ENCODE data around the gene LIN7B. TPM values are rescaled to one million over a fixed set of nuclear protein-coding genes. Genes with fewer than 3 reads are reported as not detected.

Gene LIN7B
- total RNA-seq, 1 donor from 2014 or later: 3.2 TPM

GRCh38 chr19:49157445-49158224 lies 43.5 kb downstream of the LIN7B start, which contains the start of gene TRPM4:
TSS of gene TRPM4 (plus strand) at chr19:49157792. CDS start at chr19:49157867, 75 bp downstream.
- Histone ChIP-seq H3K4me3 (ENCODE audit: low read depth, low read length) (peak within 1 kb of the TSS; percentile 69), H3K27me3 (ENCODE audit: control insufficient read depth, insufficient read depth, low read length) (no peaks in the 10 kb centered on the region), H3K36me3 (ENCODE audit: control insufficient read depth, insufficient read depth, low read length) (peaks cover 4% of the 10 kb centered on the region)
- FAIRE-seq (no peak), DNase-seq (ENCODE audit: low read depth) (peak; percentile 72)
- no peak for TF ChIP-seq CTCF (IDR thresholded peaks at IDR 0.05; ENCODE audit: insufficient read depth, low read length, severe bottlenecking)

- H3K4me3 ChIP-seq (ENCODE audit: low read depth, low read length): no peak overlapping the region
- no peak for TF ChIP-seq CTCF (IDR thresholded peaks at IDR 0.05; ENCODE audit: insufficient read depth, low read length, severe bottlenecking)
- DNase-seq (ENCODE audit: low read depth): no peak
- H3K27me3 ChIP-seq (ENCODE audit: control insufficient read depth, insufficient read depth, low read length): no peaks in the 10 kb centered on the region
- H3K36me3 ChIP-seq (ENCODE audit: control insufficient read depth, insufficient read depth, low read length): peaks cover 4% of the 10 kb centered on the region
- no peak for FAIRE-seq
Observed at GRCh38 chr19:49160450-49161189, 46.5 kb downstream of the LIN7B start.

GRCh38 chr19:49161987-49162386 lies 47.8 kb downstream of the LIN7B start:
- no peak for DNase-seq (ENCODE audit: low read depth)
- TF ChIP-seq CTCF (IDR thresholded peaks at IDR 0.05; ENCODE audit: insufficient read depth, low read length, severe bottlenecking): no peak

GRCh38 chr19:49165111-49165750 lies 51.1 kb downstream of the LIN7B start:
- TF ChIP-seq CTCF (IDR thresholded peaks at IDR 0.05; ENCODE audit: insufficient read depth, low read length, severe bottlenecking): no peak
- H3K27me3 ChIP-seq (ENCODE audit: control insufficient read depth, insufficient read depth, low read length): no peaks in the 10 kb centered on the region
- H3K36me3 ChIP-seq (ENCODE audit: control insufficient read depth, insufficient read depth, low read length): peaks cover 13% of the 10 kb centered on the region
- no peak overlapping the region for H3K4me3 ChIP-seq (ENCODE audit: low read depth, low read length)
- FAIRE-seq (peak; percentile 83), DNase-seq (ENCODE audit: low read depth) (peak; percentile 18)

More at GRCh38 chr19:49161987-49162386, 47.8 kb downstream of the LIN7B start:
- Histone ChIP-seq H3K36me3 (ENCODE audit: control insufficient read depth, insufficient read depth, low read length) (peaks cover 11% of the 10 kb centered on the region), H3K4me3 (ENCODE audit: low read depth, low read length) (no peak overlapping the region), H3K27me3 (ENCODE audit: control insufficient read depth, insufficient read depth, low read length) (no peaks in the 10 kb centered on the region)
- no peak for FAIRE-seq

- DNase-seq (ENCODE audit: low read depth): no peak
- TF ChIP-seq CTCF (IDR thresholded peaks at IDR 0.05; ENCODE audit: insufficient read depth, low read length, severe bottlenecking): no peak
- no peak overlapping the region for H3K4me3 ChIP-seq (ENCODE audit: low read depth, low read length)
- no peaks in the 10 kb centered on the region for H3K27me3 ChIP-seq (ENCODE audit: control insufficient read depth, insufficient read depth, low read length)
- FAIRE-seq: no peak
- peaks cover 15% of the 10 kb centered on the region for H3K36me3 ChIP-seq (ENCODE audit: control insufficient read depth, insufficient read depth, low read length)
Observed at GRCh38 chr19:49165865-49166301, 51.7 kb downstream of the LIN7B start.
